ENCODE measurements around the gene CAMKK1. TPM values are rescaled to one million over a fixed set of nuclear protein-coding genes. Genes with fewer than 3 reads are reported as not detected.

The CAMKK1 gene
- total and polyA plus RNA-seq, 9 of the 15 experiments (the other 6 are each of a cell fraction or from before 2014, with no cell fraction given): 0.34 to 7.5 (median 4.9) TPM

DNA sequence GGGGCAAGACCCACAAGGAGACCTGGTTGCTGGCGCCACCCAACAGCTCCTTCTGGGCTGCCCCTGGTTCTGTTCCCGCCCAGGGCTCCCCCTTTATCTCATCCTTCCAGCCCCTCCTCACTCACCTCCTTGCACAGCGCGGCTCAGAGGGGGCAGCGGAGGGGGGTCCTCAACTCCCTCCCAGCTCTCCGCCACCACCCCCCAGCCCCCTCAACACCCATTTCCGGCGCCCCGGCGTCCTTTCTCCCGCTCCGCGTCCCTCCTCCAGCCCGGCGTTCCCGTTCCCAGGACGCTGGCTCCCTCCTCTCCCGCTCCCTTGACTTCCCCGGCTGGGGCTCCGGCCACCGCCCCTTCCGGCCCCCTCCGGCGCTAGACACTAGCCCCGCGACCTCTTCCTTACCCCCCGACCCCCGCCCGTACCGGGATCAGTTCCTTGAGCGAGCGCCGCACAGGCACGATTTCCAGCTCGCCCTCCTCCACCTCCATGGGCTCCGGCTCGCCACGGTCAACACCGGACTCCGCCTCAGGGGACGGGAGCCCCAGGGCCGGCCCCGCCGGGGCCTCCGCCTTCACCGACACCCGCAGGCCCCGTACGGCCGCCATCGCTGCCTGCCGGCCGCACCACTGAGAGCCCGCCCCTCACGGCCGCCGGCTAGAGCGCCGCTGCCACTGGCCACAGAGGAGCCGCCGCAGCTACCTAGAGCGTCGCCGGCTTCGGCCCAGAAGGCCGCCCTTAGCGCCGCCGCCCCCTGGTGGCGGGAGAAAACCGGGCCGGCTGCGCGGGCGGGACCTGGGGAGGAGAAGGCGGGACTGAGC, 47.0 kb downstream of the CAMKK1 start, which contains the start of gene NCBP3 (continued):
- TF ChIP-seq, protein P1, sequence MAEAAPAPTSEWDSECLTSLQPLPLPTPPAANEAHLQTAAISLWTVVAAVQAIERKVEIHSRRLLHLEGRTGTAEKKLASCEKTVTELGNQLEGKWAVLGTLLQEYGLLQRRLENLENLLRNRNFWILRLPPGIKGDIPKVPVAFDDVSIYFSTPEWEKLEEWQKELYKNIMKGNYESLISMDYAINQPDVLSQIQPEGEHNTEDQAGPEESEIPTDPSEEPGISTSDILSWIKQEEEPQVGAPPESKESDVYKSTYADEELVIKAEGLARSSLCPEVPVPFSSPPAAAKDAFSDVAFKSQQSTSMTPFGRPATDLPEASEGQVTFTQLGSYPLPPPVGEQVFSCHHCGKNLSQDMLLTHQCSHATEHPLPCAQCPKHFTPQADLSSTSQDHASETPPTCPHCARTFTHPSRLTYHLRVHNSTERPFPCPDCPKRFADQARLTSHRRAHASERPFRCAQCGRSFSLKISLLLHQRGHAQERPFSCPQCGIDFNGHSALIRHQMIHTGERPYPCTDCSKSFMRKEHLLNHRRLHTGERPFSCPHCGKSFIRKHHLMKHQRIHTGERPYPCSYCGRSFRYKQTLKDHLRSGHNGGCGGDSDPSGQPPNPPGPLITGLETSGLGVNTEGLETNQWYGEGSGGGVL (CRISPR knock-in tag; IDR thresholded peaks at IDR 0.05): no peak
- 0 out of 2 replicates have a peak, but pooled peaks have one; percentile 55 for TF ChIP-seq HNRNPL (IDR thresholded peaks at IDR 0.05; ENCODE audit: low read depth, low read length)
- peak; percentile 71 for TF ChIP-seq VEZF1 (CRISPR knock-in tag; IDR thresholded peaks at IDR 0.05)
- TF ChIP-seq PRMT5 (CRISPR knock-in tag; IDR thresholded peaks at IDR 0.05): no peak
- peak; percentile 82 for TF ChIP-seq CXXC5 (CRISPR knock-in tag; IDR thresholded peaks at IDR 0.05)
- 0 out of 2 replicates have a peak, but pooled peaks have one; percentile 18 for TF ChIP-seq BHLHE40 (IDR thresholded peaks at IDR 0.05; ENCODE audit: low read length)
- peak; percentile 57 for TF ChIP-seq NEUROD1 (IDR thresholded peaks at IDR 0.05; ENCODE audit: borderline replicate concordance, low read depth, low read length, partially characterized antibody)
- peak; percentile 62 for TF ChIP-seq FIP1L1 (IDR thresholded peaks at IDR 0.05; ENCODE audit: low read depth, low read length, poor library complexity, severe bottlenecking)
- no peak for TF ChIP-seq ZNF449 (CRISPR knock-in tag; IDR thresholded peaks at IDR 0.05)
- TF ChIP-seq ATF2 (CRISPR knock-in tag; IDR thresholded peaks at IDR 0.05): no peak
- no peak for TF ChIP-seq CEBPG (CRISPR knock-in tag; IDR thresholded peaks at IDR 0.05)
- no peak for TF ChIP-seq CEBPG (tag; conservative IDR thresholded peaks at IDR 0.05 in 1 of 2, IDR thresholded peaks at IDR 0.05 in 1 of 2)
- TF ChIP-seq ZNF239 (CRISPR knock-in tag; IDR thresholded peaks at IDR 0.05): peak; percentile 13; the same call in 1 of the 2 replicates
- TF ChIP-seq ESRRA (IDR thresholded peaks at IDR 0.05; ENCODE audit: borderline replicate concordance, low read depth): peak; percentile 73; the same call in 1 of the 2 replicates
- peak; percentile 83 for TF ChIP-seq EGR1 (conservative IDR thresholded peaks at IDR 0.05)
- no peak for TF ChIP-seq ZBTB1 (CRISPR knock-in tag; IDR thresholded peaks at IDR 0.05; ENCODE audit: borderline replicate concordance, low read depth)
- TF ChIP-seq TCFL5 (CRISPR knock-in tag; conservative IDR thresholded peaks at IDR 0.05): no peak
- no peak for TF ChIP-seq NKRF (IDR thresholded peaks at IDR 0.05; ENCODE audit: borderline replicate concordance)
- TF ChIP-seq ZNF121 (CRISPR knock-in tag; conservative IDR thresholded peaks at IDR 0.05): no peak
